NCI-H774 (cell line): ENCODE data around the gene FAM240A.

ENCODE experiments used
- DNase-seq: peaks from one replicate; lab custom pipeline; 2025; lab: John Stamatoyannopoulos, UW

Gene FAM240A

DNA sequence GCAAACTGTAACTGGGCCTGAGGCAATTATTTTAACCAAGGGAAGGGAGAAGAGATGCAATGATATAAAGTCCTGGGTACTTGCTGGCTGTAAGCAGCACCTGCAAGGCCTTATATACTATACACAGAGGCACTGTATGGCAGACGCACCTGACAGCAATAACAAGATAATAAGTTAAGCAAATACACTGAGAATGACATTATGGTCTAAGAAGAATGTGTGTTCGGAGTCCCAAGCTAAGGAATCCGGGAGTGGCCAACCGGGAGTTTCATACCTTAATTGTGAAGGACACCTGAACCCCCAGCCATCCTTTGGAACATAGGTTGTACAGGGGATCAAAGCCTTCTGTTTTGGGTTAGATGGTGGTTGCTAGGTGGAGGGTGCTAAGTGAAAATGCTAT, 13.7 kb downstream of the FAM240A start:
- no peak for DNase-seq

DNA sequence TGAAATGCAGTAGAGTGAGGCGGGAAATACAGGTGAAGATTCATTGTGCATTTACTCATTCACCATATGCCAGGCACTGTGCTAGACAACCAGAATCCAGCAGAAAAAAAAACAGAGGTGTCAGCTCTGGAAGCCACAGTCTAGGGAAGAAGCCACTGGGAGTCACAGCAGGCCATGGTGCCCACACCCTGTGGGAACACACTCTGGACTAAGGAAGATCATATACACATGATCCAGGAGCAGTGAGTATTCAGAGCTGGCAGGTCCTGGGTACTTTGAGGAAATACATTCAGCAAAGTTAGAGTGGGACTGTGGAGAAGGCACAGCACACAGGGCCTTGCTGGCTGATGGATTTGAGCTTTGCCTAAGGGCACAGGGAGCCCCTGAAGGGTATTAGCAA, 14.8 kb downstream of the FAM240A start:
- no peak for DNase-seq

GRCh38 chr3:46628901-46629369, 16.6 kb downstream of the FAM240A start:
- DNase-seq: no peak

GRCh38 chr3:46629551-46630517, 17.5 kb downstream of the FAM240A start:
- DNase-seq: peak; percentile 49

GRCh38 chr3:46632792-46633191, 20.5 kb downstream of the FAM240A start:
- DNase-seq: no peak

DNA sequence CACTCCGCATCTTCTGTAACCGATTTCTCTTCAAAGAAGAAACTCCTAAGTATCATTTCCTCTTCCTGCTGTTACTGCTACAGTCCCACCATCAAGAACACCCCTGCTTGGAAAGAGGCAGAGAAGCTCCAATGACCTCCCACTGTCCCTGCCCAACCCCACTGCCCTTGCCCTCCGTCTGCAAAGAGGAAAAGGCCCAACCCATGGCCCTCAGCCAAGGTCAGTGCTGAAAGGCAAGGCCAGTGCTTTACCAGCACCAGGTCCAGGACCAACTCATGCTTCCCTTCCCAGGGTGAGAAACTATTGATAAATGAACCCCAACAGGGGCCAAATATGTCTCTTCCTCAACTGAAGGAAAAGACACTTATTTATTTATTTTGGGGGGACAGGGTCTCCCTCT, 22.5 kb downstream of the FAM240A start:
- DNase-seq: no peak

- DNase-seq: no peak
Measured at GRCh38 chr3:46639221-46639620, 26.9 kb downstream of the FAM240A start.

- DNase-seq: no peak
Measured at GRCh38 chr3:46640927-46641326, 28.6 kb downstream of the FAM240A start.

GRCh38 chr3:46642971-46643370, 30.6 kb downstream of the FAM240A start:
- DNase-seq: no peak

DNA sequence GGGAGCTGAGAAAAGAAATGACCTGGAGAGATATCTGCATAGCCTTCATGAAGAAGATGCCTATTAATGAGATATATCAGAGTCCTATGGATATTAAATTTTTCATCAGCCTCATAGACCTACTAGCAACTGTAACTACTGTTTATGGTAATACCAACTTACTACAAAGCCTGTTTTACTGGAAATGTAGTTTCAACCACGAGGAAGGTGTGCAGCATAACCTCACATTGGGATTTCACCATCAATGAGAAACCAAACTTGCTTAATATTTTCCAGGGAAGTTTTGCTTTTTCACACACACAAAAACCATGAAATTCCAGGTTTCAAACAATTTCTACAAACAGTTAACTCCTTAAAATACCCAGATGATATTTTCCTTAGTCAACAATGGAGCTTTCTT, 31.4 kb downstream of the FAM240A start:
- DNase-seq: no peak

DNA sequence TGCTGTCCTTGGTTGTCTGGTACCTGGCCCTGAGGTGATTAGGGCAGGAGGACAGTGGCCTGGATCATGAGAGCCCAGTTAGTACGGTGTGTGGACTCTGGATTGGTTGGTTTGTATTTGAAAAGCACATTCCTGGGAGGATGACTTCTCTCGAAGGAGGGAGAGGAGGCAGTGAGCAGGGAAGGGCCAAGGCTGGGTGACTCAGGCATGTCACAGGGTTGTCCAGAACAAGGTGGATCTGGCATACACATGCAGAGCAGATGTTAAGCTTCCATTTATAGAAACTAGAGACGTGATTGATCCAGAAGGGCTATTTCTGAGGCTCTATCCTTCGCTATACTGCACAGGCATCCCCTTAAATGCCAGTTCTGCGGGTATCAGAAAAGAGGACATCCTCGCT, 34.4 kb downstream of the FAM240A start:
- DNase-seq: no peak

- no peak for DNase-seq
Measured at GRCh38 chr3:46648096-46648495, 35.8 kb downstream of the FAM240A start.

GRCh38 chr3:46649436-46649835, 37.1 kb downstream of the FAM240A start:
- no peak for DNase-seq

DNA sequence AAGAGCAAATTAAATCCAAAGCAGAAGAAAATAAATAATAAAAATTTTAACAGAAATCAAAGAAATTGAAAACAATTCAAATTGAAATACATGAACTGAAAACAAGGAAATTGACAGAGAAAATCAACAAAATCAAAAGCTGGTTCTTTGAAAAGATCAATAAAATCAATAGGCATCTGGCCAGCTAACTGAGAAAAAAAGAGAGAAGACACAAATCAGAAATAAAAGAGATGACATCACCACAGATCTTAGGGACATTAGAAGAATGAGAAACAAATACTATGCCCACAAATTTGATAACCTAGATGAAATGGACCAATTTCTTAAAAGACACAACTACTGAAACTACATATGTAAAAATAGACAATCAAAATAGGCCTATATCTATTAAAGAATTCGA, 38.8 kb downstream of the FAM240A start:
- no peak for DNase-seq

DNA sequence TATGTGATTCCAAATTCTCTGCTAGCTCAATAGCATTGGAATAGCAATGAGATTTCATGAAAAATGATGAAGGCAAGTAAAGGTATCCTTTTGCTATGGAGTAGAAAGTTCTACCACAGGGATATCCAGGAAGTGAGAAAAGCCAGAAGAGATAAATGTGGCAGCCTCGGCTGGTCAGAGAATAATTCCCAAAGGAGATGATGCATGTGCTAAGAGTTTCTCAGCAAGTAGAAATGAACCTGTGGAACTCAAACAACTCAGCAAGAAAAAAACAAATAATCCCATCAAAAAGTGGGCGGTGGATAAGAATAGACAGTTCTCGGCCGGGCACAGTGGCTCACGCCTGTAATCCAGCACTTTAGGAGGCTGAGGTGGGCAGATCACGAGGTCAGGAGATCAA, 42.9 kb downstream of the FAM240A start:
- no peak for DNase-seq

DNA sequence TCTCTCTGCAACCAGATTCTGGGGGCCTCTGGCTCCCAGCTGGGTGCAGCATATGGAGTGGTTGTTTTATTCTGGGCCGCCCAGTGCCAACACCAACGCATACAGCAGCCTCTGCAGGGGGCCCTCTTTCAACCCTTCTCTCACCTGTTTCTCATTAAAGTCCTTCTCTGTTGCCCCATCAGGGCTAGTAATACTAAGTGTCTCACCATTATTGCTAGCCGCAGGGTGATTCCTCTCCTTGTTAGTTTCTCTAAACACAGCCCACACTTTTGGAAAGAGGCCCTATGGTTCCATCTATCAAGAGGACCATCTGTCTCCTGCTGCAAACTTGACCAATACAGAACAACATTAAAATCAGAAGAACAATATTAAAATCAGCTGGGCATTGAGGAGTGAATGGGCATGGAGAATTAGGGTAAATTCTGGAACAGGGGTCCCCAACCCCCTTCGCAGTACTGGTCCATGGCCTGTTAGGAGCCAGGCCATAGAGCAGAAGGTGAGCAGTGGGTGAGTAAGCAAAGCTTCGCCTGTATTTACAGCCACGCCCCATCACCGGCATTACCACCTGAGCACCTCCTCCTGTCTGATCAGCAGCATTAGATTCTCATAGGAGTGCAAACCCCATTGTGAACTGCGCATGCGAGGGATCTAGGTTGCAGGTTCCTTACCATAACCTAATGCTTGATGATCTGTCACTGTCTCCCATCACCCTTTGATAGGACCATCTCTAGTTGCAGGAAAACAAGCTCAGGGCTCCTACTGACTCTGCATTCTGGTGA, 44.6 kb downstream of the FAM240A start:
- peak; percentile 6 for DNase-seq

- no peak for DNase-seq
Measured at GRCh38 chr3:46659285-46659684, 47.0 kb downstream of the FAM240A start.

GRCh38 chr3:46660003-46660402, 47.7 kb downstream of the FAM240A start:
- DNase-seq: no peak

- DNase-seq: no peak
Measured at GRCh38 chr3:46660543-46661523, 48.5 kb downstream of the FAM240A start.

DNA sequence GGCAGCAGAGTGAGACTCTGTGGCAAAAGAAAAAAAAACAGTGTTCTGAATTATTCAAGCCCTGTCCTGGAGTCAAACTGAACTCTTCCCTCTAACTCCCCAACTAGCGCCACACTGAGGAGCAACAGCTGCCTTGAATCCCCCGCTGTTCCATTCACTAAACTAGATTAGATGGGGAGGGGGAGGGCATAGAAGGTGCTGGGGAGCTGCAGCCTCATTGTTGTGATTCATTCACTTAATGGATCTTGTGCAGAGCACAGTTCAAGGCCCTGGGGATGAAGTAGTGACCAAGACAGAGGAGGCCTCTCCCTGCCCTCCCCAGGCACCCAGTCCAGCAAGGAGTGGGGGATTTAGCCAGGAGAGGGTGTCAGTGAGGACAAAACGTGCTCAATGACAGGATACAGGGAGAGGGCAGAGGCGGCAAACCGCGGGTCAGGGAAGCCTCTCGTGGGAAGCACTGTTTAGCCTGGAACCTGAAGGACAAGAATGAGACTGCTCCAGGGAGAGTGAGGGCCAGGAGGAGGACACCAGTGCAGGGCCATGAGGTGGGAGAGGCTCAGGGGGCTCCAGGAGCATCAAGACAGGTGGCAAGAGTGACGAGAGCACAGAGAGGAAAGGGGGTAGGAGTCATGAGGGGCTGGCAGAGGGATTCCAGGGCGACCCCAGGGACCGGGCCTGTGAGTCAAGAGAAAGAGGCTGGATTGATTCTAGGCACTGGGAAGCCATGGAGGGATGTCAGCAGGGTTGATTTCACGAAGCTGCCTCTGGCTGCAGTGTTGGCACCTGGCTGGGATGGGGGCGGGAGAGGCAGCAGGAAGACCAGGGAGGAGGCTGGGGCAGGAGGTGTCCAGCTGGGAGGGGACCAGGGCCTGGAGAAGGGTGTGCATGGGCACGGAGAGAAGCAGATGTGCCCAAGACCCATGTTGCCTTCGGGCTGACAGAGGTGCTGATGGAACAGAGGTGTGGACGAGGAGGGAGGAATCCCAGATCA, 49.7 kb downstream of the FAM240A start:
- no peak for DNase-seq
